Choroid plexus epithelial cell (primary cell): ENCODE measurements around the gene ELF1.

Source experiments
- DNase-seq: peaks from one replicate; pipeline ENCODE4 v3.0.0-alpha.2; 2010; ENCODE audit warnings: low read depth
- H3K4me3 ChIP-seq: 2 replicates; pipeline ENCODE4 v1.5.1; 2011; ENCODE audit warnings: low read depth, mild to moderate bottlenecking, control low read depth, low read length, moderate library complexity
- TF ChIP-seq, protein P1 (sequence below): conservative IDR thresholded peaks from 2 replicates; pipeline ENCODE4 v1.5.1; 2011; ENCODE audit warnings: low read depth, mild to moderate bottlenecking, control low read depth, inconsistent platforms, low read length, moderate library complexity

ELF1 gene

DNA sequence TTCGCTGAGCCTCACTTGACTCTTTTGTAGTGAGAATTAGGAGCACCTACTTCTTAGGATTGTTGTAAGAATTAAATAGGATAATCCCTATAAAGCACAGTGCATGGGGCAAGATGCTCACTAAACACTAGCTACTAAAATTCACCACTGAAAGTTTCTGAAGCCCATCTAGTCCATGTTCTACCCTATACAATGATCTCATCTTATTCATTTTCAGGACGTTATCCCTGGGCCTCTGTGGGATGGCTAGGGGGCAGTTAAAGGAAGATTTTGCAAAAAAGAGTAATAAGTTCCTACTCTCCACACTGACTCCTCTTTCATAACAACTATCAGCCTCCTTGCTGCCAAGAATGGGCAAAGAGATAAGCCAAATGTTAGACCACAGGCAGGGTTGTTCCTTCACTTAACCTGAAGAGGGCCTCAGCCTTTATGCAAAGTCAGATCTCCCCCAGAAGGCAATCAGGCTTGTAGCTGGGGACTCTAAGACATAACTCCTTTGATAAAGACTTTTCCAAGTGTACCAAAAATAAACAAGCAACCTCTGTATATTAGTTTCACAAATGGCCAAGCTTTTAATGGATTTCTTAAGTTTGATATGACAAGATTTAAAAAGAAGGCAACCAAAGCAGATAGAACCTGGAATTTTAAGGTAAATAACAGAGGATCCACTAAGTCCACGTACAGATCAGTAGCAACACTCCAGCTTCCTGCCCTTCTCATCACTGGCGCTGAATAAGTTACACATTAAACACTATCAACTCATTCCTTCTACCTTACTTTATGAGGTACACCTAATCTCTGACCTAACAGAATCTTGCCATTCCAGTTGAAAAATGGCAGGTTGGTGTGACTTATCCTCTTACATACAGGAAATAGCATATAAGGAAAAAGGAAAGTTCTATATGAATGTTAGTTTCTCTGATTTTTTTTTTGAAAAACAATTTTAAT, 44.4 kb downstream of the ELF1 start:
- TF ChIP-seq, protein P1, sequence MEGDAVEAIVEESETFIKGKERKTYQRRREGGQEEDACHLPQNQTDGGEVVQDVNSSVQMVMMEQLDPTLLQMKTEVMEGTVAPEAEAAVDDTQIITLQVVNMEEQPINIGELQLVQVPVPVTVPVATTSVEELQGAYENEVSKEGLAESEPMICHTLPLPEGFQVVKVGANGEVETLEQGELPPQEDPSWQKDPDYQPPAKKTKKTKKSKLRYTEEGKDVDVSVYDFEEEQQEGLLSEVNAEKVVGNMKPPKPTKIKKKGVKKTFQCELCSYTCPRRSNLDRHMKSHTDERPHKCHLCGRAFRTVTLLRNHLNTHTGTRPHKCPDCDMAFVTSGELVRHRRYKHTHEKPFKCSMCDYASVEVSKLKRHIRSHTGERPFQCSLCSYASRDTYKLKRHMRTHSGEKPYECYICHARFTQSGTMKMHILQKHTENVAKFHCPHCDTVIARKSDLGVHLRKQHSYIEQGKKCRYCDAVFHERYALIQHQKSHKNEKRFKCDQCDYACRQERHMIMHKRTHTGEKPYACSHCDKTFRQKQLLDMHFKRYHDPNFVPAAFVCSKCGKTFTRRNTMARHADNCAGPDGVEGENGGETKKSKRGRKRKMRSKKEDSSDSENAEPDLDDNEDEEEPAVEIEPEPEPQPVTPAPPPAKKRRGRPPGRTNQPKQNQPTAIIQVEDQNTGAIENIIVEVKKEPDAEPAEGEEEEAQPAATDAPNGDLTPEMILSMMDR: peak; percentile 74
- DNase-seq: peak; percentile 82
- H3K4me3 ChIP-seq: no peak overlapping the region

- TF ChIP-seq, protein P1: no peak
- H3K4me3 ChIP-seq: no peak overlapping the region
- no peak for DNase-seq
Observed at GRCh38 chr13:40973409-40973808, 45.7 kb downstream of the ELF1 start.

GRCh38 chr13:40971321-40971720, 47.8 kb downstream of the ELF1 start:
- DNase-seq: no peak
- TF ChIP-seq, protein P1: no peak
- H3K4me3 ChIP-seq: no peak overlapping the region

DNA sequence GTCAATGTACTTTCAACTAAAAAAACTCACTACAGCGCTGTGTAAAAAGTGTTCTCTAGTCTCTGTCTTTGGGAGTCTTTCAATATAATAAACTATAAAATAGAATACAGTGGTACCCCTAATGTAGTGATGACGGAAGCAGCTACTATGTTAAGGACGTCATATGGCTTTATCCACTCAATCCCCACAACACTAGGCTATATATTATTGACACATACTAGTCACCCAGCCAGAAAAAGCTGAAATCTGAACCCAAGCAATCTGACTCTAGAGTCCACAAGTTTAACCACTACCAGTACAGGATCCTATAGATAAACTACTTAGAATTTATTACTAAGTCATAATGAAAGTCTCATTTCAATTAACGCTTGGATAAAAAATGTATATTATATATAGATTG, 48.3 kb downstream of the ELF1 start:
- no peak for DNase-seq
- TF ChIP-seq, protein P1: no peak
- no peak overlapping the region for H3K4me3 ChIP-seq

GRCh38 chr13:40969169-40969901, 49.8 kb downstream of the ELF1 start:
- TF ChIP-seq, protein P1: no peak
- no peak for DNase-seq
- H3K4me3 ChIP-seq: no peak overlapping the region

DNA sequence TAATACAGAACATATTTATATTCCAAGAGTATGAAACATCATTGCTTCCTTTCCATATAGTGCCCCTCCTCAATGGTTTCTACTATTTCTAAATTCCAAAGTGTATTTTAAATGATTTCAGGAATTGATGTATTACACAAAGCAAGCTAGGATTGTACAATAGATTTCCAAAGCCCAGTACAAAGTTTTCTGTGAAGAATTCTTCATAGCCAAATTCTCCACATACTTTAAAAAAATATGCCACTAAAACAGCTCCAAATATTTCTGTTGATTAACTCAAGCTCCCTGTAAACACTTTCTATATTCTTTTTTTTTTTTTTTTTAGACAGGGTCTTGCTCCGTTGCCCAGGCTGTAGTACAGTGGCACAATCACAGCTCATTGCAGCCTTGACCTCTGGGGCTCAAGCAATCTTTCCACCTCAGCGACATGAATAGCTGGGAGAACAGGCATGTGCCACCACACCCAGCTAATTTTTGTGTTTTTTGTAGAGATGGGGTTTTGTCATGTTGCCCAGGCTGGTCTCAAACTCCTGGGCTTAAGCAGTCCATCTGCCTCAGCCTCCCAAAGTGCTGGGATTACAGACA, 50.6 kb downstream of the ELF1 start:
- TF ChIP-seq, protein P1: no peak
- DNase-seq: no peak

More for the DNA sequence above, 50.6 kb downstream of the ELF1 start:
- H3K4me3 ChIP-seq: no peak overlapping the region
